ENCODE results near the gene SCAF1. TPM values are rescaled to one million over a fixed set of nuclear protein-coding genes. Genes with fewer than 3 reads are reported as not detected.

SCAF1 gene
- total and polyA plus RNA-seq, 9 of the 15 experiments (the other 6 are each of a cell fraction or from before 2014, with no cell fraction given) = 0.20 to 79.0 (median 4.9) TPM

- TF ChIP-seq PHF20 (IDR thresholded peaks at IDR 0.05; ENCODE audit: partially characterized antibody) (peak; percentile 32), ELK1 (CRISPR knock-in tag; IDR thresholded peaks at IDR 0.05) (no peak), CXXC5 (CRISPR knock-in tag; IDR thresholded peaks at IDR 0.05) (peak; percentile 25), ZNF232 (CRISPR knock-in tag; IDR thresholded peaks at IDR 0.05) (no peak), FOXA3 (CRISPR knock-in tag; conservative IDR thresholded peaks at IDR 0.05 in 1 of 2, IDR thresholded peaks at IDR 0.05 in 1 of 2) (no peak), CREB3L1 (IDR thresholded peaks at IDR 0.05; ENCODE audit: borderline replicate concordance, low read depth) (peak; percentile 82), LEF1 (IDR thresholded peaks at IDR 0.05) (no peak), SRSF3 (IDR thresholded peaks at IDR 0.05; ENCODE audit: insufficient read depth, low read length) (peak; percentile 91; the same call in 1 of the 2 replicates), RBM17 (IDR thresholded peaks at IDR 0.05; ENCODE audit: borderline replicate concordance, low read depth, low read length) (no peak), POLR3A (IDR thresholded peaks at IDR 0.05; ENCODE audit: borderline replicate concordance, extremely low read depth, insufficient read depth, insufficient read length) (no peak), POU5F1 (IDR thresholded peaks at IDR 0.05; ENCODE audit: borderline replicate concordance, low read depth, low read length, partially characterized antibody) (no peak), XRCC4 (IDR thresholded peaks at IDR 0.05; ENCODE audit: extremely low read depth, insufficient read depth, insufficient read length) (no peak), THRB (CRISPR knock-in tag; conservative IDR thresholded peaks at IDR 0.05) (peak; percentile 76; the same call in 1 of the 2 replicates), ZEB2 (IDR thresholded peaks at IDR 0.05) (no peak), SNIP1 (IDR thresholded peaks at IDR 0.05; ENCODE audit: low read depth) (peak; percentile 30; the same call in 1 of the 2 replicates), SIX5 (IDR thresholded peaks at IDR 0.05; ENCODE audit: borderline replicate concordance in 1 of 2, insufficient read depth in 1 of 2, low read depth in 1 of 2, low read length in 2 of 2) (no peak), YY1 (IDR thresholded peaks at IDR 0.05; ENCODE audit: borderline replicate concordance in 1 of 3, control insufficient read depth in 1 of 3, extremely low read depth in 1 of 3, insufficient read depth in 3 of 3, insufficient read length in 1 of 3, insufficient replicate concordance in 2 of 3, low read depth in 1 of 3, low read length in 2 of 3) (peak; percentile 79 to 95 (median 89)), OTX1 (CRISPR knock-in tag; IDR thresholded peaks at IDR 0.05) (peak; percentile 82; the same call in 1 of the 2 replicates), ASH1L (IDR thresholded peaks at IDR 0.05; ENCODE audit: borderline replicate concordance, low read depth, partially characterized antibody) (no peak), ARID3A (IDR thresholded peaks at IDR 0.05; ENCODE audit: borderline replicate concordance, low read depth, low read length) (no peak), NFIC (IDR thresholded peaks at IDR 0.05) (peak; percentile 51)
Observed at GRCh38 chr19:49677231-49677900, 35.4 kb downstream of the SCAF1 start, which contains the start of gene PRMT1 (continued).

All from K562 (cell line).